Nephron (organoid): ENCODE results near the gene KRT35.

Experiments used
- H3K27ac Mint-ChIP-seq, 3 experiments: 2 replicates each; pipeline ENCODE4 v1.8.0; 2020; ENCODE audit warnings: mixed read lengths in 3 of 3, mild to moderate bottlenecking in 2 of 3, moderate library complexity in 1 of 3
- H3K27me3 Mint-ChIP-seq: 2 replicates; pipeline ENCODE4 v1.8.0; 2021; ENCODE audit warnings: low read depth, mild to moderate bottlenecking, moderate library complexity, mixed read lengths
- H3K36me3 Mint-ChIP-seq: 2 replicates; pipeline ENCODE4 v1.8.0; 2020; ENCODE audit warnings: low read depth, mixed read lengths
- H3K4me1 Mint-ChIP-seq: 2 replicates; pipeline ENCODE4 v1.8.0; 2020; ENCODE audit warnings: mixed read lengths
- H3K4me3 Mint-ChIP-seq, 3 experiments: 2 replicates each; pipeline ENCODE4 v1.8.0; 2020; ENCODE audit warnings: mild to moderate bottlenecking in 3 of 3, mixed read lengths in 3 of 3, moderate library complexity in 2 of 3
- H3K9me3 Mint-ChIP-seq: 2 replicates; pipeline ENCODE4 v1.8.0; 2020; ENCODE audit warnings: mixed read lengths
- CTCF ChIP-seq, 3 experiments: fragments of 200-600 bp; sonication (generic); IDR thresholded peaks; one replicate each; pipeline ENCODE4 v1.5.0; 2021; ENCODE audit warnings: antibody characterized with exemption in 3 of 3; ENCODE audit not compliant: unreplicated experiment in 3 of 3

Gene KRT35

GRCh38 chr17:41503202-41503601, 22.3 kb upstream of the KRT35 start:
- Mint-ChIP-seq H3K36me3 (no peaks in the 10 kb centered on the region), H3K27me3 (peaks cover 40% of the 10 kb centered on the region), H3K4me3 (no peak overlapping the region), H3K27ac (peak overlapping the region in 1 of 3 experiments; percentile 6), H3K9me3 (no peaks in the 10 kb centered on the region), H3K4me1 (peaks cover 26% of the 10 kb centered on the region)
- TF ChIP-seq CTCF (IDR thresholded peaks at IDR 0.05; ENCODE audit: unreplicated experiment in 3 of 3), result no peak

DNA sequence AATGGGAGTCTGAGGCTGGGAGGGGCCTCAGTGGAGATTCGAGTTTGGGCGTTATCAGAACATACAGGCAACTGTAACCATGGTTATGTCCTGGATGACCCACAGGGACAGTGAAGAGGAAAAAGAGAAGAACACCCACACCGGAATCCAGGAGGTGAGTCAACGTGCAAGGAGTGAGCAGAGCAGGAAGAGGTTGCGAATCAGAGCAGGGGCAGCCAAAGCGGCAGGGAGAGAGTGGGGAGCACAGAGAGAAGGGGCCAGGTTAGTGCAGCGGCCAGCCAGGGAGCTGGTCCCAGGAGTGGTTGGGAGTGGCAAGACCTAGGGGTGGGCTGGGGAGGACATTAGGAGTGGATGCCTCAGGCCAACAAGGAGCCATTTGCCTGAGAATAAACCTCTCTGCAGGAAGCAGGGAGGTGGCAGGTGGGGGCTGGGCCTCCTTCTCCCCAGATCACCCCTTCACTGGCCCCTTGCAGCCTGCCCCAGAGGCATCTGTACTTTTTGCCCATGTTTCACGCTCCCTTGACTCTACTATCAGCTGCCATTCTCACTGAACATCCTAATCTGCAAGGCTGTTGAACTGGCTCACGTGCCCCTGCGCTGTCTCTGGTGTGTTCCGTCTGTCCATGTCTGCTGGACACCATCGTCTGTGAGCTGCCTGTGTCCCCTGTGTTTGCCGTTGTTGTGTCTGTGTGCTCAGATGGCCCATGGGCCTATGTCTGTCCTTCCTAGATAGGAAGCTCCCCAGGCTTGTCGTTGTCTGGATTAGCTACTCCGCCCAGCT, 19.4 kb upstream of the KRT35 start:
- Mint-ChIP-seq H3K27me3 (peaks cover 20% of the 10 kb centered on the region), H3K36me3 (no peaks in the 10 kb centered on the region), H3K4me1 (peaks cover 34% of the 10 kb centered on the region), H3K27ac (no peak overlapping the region), H3K4me3 (no peak overlapping the region), H3K9me3 (no peaks in the 10 kb centered on the region)
- no peak for TF ChIP-seq CTCF (IDR thresholded peaks at IDR 0.05; ENCODE audit: unreplicated experiment in 3 of 3)

- TF ChIP-seq CTCF (IDR thresholded peaks at IDR 0.05; ENCODE audit: unreplicated experiment in 3 of 3), result no peak
Measured at GRCh38 chr17:41499714-41500113, 18.8 kb upstream of the KRT35 start.

GRCh38 chr17:41498276-41498675, 17.3 kb upstream of the KRT35 start:
- Mint-ChIP-seq H3K36me3 (no peaks in the 10 kb centered on the region), H3K27me3 (peaks cover 17% of the 10 kb centered on the region), H3K4me1 (peaks cover 38% of the 10 kb centered on the region), H3K9me3 (no peaks in the 10 kb centered on the region), H3K27ac (no peak overlapping the region), H3K4me3 (no peak overlapping the region)
- TF ChIP-seq CTCF (IDR thresholded peaks at IDR 0.05; ENCODE audit: unreplicated experiment in 3 of 3), result no peak

More at GRCh38 chr17:41499714-41500113, 18.8 kb upstream of the KRT35 start:
- H3K9me3 Mint-ChIP-seq, result no peaks in the 10 kb centered on the region
- H3K4me3 Mint-ChIP-seq, result no peak overlapping the region
- no peak overlapping the region for H3K27ac Mint-ChIP-seq
- peaks cover 14% of the 10 kb centered on the region for H3K27me3 Mint-ChIP-seq
- peaks cover 40% of the 10 kb centered on the region for H3K4me1 Mint-ChIP-seq
- H3K36me3 Mint-ChIP-seq, result no peaks in the 10 kb centered on the region

- Mint-ChIP-seq H3K4me3 (no peak overlapping the region), H3K36me3 (no peaks in the 10 kb centered on the region), H3K9me3 (no peaks in the 10 kb centered on the region), H3K4me1 (peaks cover 47% of the 10 kb centered on the region), H3K27me3 (peaks cover 18% of the 10 kb centered on the region), H3K27ac (no peak overlapping the region)
- peak; percentile 37 to 48 (median 41) for TF ChIP-seq CTCF (IDR thresholded peaks at IDR 0.05; ENCODE audit: unreplicated experiment in 3 of 3)
Measured at GRCh38 chr17:41496803-41497484, 16.0 kb upstream of the KRT35 start.
